ENCODE data around the gene TRAF4.
"Not testable (repeated sequence)": the region's sequence is repeated elsewhere in the genome, so short reads cannot be mapped to it uniquely, and the experiment has no call there.

TRAF4 gene

DNA sequence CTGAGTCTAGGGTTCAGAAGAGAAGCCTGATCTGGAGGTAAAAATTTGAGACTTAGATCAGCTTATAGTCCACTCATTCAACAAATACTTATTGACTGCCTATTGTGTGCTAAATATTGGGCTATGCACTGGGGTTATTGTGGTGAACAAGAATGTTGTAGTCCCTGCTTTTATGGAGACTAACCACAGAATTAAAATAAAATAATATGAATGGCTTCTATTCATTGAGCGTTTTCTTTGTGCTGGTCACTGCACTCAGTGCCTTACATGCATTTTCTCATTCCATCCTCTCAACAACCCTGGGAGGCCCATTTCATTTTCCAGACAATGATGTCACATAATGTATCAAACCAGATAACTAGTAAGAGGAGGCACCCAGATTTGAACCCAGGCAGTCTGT lies 10.5 kb upstream of the TRAF4 start:
- DNase-seq (ENCODE audit: low spot score), result no peak

DNA sequence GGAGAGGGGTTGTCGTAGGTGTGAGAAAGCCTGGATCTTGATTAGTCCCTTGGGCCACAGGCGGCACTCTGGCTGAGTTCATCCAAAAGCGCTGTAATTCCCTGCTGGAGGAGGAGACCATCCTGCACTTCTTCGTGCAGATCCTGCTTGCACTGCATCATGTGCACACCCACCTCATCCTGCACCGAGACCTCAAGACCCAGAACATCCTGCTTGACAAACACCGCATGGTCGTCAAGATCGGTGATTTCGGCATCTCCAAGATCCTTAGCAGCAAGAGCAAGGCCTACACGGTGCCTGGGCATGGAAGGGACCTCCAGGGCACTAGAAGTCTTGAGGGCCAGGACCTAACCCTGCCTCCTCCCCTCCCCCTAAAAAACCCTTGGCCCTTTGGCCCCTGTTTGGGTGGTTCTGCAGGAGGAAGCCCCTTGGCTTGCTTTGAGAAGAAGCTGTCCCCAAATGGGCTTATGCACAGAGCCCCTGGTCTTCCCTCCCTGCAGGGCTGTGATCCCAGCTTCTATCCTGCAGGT lies 9.0 kb upstream of the TRAF4 start:
- no peak for DNase-seq (ENCODE audit: low spot score)

DNA sequence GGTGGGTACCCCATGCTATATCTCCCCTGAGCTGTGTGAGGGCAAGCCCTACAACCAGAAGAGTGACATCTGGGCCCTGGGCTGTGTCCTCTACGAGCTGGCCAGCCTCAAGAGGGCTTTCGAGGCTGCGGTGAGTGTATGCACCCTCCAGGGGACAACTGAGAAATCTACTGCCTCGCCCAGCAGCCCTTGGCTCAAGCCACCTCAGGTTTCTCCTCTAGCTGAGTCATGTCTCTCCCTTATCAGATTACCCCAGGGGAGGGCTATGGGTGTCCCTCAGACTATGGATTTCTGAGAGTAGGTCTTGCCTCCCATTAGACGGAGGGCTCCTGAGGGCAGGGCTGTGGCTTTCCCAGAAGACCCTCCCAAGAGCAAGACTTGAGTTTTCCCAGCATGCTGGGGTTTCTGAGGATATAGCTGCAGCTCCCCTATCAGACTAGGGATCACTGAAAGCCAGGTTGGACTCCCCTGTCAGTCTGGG lies 8.5 kb upstream of the TRAF4 start:
- no peak for DNase-seq (ENCODE audit: low spot score)

DNA sequence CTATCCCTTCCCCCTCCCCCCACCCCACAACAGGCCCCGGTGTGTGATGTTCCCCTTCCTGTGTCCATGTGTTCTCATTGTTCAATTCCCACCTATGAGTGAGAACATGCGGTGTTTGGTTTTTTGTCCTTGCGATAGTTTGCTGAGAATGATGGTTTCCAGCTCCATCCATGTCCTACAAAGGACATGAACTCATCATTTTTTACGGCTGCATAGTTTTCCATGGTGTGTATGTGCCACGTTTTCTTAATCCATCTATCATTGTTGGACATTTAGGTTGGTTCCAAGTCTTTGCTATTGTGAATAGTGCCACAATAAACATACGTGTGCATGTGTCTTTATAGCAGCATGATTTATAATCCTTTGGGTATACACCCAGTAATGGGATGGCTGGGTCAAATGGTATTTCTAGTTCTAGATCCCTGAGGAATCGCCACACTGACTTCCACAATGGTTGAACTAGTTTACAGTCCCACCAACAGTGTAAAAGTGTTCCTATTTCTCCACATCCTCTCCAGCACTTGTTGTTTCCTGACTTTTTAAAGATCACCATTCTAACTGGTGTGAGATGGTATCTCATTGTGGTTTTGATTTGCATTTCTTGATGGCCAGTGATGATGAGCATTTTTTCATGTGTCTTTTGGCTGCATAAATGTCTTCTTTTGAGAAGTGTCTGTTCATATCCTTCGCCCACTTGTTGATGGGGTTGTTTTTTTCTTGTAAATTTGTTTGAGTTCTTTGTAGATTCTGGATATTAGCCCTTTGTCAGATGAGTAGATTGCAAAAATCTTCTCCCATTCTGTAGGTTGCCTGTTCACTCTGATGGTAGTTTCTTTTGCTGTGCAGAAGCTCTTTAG lies 7.7 kb upstream of the TRAF4 start:
- DNase-seq (ENCODE audit: low spot score), result not testable (repeated sequence)

DNA sequence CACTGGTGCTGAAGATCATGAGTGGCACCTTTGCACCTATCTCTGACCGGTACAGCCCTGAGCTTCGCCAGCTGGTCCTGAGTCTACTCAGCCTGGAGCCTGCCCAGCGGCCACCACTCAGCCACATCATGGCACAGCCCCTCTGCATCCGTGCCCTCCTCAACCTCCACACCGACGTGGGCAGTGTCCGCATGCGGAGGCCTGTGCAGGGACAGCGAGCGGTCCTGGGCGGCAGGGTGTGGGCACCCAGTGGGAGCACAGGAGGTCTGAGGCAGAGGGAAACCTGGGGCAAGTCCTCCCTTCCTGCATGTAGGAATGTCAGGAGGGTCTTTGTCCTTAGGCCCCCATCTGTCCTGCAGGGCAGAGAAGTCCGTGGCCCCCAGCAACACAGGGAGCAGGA lies 6.5 kb upstream of the TRAF4 start:
- no peak for DNase-seq (ENCODE audit: low spot score)

DNA sequence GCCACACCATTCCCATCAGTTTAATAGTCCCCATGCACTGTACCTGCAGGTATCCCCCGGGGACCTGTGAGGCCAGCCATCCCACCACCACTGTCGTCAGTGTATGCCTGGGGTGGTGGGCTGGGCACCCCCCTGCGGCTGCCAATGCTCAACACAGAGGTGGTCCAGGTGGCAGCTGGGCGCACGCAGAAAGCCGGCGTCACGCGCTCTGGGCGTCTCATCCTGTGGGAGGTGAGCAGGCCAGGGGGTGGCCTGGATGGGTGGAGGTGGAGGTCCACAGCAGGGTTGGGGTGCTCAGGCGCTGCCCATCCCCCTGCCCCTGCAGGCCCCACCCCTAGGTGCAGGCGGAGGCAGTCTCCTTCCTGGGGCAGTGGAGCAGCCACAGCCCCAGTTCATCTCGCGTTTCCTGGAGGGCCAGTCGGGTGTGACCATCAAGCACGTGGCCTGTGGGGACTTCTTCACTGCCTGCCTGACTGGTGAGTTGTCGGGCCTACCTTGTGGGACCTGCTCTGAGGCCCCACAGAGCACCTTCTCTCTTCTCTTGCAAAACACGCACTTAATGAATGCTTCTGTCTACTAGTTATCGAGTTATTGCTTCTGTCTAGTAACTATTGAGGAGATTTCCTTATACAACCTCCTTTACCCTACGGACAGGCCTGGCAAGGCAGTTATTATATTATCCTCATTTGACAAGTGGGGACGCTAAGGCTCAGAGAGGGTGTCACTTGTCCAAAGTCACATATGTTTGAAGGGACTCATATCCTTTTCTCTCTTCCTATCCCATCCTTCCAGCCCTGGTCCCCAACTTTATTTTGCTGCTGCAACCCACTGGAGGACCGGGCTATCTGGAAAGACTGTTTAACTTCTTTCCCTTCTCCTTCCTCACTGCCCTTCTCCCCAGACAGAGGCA lies 5.8 kb upstream of the TRAF4 start:
- peak; percentile 86 for DNase-seq (ENCODE audit: low spot score)

DNA sequence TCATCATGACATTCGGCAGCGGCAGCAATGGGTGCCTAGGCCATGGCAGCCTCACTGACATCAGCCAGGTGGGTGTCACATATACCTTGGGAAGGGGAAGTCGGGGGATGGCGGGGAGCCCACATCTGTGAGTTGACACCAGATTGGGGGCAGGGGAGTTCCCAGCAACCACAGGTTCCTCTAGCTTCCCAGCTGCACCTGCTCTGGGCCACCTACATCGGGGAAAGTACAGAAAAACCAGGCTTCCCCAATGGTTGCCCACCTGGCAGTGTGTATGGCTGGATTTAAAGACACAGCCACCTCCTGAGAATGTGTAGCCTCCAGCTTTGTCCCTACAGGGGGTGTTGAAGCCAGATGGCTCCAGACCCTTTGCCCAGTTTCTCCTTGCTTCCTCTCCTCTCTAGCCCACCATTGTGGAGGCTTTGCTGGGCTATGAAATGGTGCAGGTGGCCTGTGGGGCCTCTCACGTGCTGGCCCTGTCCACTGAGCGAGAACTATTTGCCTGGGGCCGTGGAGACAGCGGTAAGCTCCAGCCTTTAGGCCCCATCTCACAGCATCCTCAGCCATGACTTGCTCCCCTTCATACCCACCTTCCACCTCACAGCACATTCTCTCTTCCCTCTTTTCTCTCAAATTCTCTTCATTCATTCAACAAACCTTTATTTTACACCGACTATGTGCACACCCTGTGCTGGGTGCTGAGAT lies 5.0 kb upstream of the TRAF4 start:
- peak; percentile 65 for DNase-seq (ENCODE audit: low spot score)

DNA sequence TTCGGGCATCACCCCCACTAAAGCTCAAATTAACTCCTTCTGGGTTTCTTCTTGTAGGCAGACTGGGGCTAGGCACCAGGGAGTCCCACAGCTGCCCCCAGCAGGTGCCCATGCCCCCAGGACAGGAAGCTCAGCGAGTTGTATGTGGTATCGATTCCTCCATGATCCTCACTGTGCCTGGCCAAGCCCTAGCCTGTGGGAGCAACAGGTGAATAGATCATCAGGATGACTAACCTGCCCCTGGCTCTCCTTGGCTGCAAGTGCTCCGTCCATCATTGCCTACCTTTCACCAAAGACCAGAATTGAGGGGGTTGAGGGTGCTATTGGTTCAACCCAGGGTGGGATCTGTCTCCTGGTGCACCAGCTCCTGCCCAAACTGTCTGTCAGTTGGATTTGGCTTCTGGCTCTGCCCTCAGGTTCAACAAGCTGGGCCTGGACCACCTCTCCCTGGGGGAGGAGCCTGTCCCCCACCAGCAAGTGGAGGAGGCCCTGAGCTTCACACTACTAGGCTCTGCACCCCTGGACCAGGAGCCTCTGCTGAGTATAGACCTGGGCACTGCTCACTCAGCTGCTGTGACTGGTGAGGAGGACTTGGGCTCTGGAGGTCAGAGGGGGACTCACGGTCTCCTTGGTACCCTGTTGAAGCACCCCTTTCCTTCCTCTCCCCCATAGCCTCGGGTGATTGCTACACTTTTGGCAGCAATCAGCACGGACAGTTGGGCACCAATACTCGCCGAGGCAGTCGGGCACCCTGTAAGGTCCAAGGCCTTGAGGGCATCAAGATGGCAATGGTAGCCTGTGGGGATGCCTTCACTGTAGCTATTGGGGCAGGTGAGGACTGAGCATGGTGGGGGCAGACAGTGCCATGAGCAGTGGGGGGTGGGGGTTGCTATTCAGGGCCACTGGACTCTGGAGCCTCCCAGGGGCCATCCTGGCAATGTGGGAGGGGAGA lies 3.1 kb upstream of the TRAF4 start:
- no peak for DNase-seq (ENCODE audit: low spot score)

DNA sequence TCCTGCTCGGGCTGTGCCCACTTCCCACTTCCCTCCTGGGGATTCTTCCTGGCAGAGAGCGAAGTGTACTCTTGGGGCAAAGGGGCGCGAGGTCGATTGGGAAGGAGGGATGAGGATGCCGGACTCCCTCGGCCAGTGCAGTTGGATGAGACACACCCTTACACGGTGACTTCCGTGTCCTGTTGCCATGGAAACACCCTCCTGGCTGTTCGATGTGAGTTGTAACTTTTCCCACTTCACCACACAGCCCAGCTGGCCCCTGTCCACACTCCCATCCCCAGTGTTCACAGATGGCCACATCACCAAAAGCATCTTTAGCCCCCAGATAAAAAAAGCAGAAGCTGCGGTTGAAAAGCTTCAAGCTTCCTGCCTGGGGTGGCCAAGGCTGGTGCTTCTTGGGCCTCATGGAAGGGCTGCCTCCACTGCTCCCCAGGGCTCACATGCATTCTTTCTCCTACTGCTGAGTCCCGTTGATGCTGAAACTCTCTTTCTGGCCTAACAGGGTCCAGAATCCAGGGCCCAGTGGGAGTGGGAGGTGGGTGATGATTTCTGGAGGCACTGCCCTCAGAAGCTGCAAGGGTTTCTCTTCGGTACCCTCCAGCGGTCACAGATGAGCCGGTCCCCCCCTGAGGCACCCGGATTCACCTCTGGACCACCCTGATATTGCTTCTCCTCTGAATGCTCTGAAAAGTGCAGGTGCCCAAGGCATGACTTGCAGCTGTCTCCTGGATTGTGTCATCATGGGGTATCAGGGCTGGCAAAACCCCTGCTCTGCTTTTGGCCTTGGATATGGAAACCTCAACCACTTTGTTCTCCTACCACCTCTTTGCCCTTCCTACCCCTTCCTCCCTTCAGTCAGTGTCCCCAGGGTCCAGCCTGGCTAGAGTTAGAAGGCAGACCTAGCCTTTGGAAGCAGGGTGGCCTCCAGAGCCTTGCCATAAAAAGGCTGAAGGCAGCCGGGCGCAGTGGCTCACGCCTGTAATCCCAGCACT lies 2.2 kb upstream of the TRAF4 start:
- DNase-seq (ENCODE audit: low spot score), result peak; percentile 59

DNA sequence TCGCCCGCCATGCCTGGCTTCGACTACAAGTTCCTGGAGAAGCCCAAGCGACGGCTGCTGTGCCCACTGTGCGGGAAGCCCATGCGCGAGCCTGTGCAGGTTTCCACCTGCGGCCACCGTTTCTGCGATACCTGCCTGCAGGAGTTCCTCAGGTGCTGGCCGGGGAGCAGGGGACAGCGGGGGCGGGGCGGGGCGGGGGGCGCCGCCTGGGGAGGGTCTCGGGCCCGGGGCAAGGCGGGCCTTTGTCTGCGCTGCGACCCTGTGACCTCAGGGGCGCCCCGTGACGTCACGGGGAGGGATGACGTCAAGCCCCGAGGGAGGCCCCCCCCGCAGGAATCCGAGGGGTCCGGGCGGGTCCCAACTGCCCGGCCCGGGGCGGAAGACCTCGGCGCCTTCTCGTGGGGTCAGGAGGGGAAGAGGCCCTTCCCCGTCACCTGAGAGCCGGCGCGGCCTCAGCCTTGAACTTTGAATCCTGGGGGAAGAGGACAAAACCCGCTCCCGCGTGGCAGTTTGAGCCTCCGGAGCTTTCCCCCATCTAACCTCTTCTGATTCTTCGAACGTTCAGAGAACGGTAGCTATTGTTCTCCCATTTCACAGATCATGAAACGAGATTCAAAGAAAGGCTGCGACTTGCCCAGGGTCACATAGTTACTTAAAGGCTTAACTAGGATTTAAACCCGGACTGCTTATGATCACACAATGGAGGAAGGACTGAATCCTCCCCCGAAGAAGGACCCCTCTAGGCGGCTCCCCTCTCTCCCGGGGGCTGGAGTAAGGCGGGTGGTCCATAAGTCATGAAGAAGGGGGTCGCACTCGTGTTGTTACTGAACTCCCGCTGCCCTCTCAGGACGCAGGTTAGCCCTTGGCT lies 527 bp downstream of the TRAF4 start:
- DNase-seq (ENCODE audit: low spot score), result peak; percentile 49

DNA sequence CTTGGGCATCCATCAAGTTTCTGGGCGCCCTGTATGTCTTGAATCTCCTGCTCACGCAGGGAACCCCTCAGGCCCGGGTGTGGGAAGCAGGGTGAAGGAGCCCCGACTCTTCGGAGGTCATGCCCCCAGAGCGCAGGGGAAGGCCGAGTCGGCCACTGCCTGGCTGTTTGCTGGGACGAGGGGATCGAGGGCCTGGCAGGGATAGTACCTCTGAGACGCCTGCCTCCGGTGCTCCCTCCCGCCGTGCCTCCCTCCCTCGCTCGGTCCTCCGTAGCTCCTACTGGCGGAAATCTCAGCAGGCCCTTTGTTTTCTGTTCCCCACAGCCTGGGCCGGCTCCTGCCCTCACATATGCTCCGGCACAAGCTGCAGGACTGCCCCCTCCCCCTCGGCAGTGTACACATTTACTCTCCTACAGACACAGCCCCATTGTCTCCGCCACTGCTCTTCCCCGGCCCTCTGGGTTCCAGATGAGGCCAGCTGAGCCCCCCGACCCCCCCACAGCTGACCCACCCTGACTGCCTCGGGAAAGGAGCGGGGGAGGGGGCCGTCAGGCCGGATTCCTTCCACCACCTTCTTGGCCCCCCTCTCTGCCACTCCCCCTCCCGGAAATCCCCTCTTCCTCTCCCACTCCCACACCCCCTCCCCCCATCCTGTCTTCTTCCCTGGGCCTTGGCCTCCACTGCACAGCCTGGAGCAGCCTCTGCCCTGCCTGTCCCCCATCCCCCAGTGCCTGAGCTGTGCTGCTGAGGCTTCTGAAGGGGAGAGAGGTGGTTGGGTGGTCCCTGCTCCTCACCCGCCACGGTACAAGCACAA lies 1.4 kb downstream of the TRAF4 start:
- no peak for DNase-seq (ENCODE audit: low spot score)

DNA sequence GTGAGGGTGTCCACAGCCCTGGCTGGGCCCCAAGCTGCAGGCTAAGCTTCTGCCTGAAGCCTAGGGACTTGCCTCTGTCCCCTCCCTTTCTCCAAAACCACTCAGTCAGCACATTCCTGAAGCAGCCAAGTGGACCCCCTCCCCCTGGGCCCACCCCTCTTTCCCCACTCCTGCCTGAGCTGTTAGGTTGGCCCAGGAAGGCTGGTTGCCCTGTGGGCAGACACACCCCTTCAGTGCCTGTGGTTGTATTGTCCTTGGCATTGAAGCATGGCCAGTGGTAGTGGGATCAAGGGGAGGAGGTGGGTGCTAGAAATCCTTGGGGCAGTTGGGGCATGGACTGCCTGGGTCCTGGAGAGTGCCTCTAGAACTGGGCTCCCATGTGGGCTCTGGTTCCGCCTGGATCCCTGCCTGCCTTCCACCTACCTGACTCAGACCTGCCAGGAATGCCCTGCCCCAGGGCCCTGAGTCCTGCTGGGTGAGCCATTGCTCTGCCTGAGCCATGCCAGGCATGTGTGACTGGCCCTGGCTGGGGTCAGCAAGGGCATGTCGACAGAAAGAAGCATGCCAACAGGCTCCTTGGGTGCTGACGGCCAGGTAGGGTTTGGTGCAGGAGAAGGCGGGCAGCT lies 2.1 kb downstream of the TRAF4 start:
- DNase-seq (ENCODE audit: low spot score), result no peak

DNA sequence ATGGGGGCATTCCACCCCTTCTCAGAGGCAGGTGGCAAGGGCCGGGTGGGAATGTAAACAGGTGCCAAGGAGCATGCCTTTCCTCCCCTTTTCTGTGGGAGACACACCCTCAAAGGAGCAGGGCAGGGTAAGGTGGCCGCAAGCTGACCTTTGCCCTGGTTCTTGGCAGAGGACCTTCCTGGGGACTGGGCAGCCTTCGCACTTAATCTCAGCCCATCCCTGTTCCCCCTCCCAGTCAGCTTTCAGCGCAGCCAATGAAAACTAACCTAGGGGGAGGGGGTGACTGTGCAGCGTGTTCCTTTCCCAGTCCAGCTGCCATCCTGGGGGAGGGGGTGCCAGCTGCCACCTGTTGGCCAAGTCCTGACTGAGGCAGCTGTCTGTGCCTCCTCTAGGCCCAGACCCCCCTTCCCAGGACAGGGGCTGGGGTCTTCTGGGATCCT lies 2.8 kb downstream of the TRAF4 start:
- DNase-seq (ENCODE audit: low spot score), result no peak

DNA sequence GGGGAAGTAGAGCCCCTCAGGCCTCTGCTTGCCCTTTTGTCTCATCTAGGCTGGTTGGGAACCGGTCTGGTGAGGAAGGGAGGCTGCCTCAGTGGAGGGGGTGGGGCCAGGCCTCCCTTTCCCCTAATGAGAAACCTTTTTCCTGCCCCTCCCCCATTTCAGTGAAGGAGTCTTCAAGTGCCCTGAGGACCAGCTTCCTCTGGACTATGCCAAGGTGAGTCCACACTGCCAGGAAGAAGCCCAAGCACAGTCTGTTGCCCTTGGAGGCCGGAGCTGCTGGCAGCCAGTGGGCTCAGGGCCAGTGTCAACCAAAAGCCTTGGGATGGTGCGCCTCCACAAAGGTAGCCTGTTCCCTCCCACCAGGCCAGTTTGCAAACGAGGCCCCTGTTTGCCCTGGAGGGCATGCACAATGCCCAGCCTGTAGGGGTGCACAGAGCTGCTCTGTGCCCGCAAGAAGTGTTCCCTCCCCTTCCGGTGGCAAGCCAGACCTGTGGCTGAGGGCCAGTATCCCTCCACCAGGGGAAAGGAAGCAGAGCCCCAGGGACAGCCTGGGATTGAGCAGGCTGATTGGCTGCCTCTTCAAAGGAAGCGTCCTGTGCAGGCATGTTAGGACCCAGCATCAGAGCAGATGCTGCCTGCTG lies 3.4 kb downstream of the TRAF4 start:
- DNase-seq (ENCODE audit: low spot score), result no peak

DNA sequence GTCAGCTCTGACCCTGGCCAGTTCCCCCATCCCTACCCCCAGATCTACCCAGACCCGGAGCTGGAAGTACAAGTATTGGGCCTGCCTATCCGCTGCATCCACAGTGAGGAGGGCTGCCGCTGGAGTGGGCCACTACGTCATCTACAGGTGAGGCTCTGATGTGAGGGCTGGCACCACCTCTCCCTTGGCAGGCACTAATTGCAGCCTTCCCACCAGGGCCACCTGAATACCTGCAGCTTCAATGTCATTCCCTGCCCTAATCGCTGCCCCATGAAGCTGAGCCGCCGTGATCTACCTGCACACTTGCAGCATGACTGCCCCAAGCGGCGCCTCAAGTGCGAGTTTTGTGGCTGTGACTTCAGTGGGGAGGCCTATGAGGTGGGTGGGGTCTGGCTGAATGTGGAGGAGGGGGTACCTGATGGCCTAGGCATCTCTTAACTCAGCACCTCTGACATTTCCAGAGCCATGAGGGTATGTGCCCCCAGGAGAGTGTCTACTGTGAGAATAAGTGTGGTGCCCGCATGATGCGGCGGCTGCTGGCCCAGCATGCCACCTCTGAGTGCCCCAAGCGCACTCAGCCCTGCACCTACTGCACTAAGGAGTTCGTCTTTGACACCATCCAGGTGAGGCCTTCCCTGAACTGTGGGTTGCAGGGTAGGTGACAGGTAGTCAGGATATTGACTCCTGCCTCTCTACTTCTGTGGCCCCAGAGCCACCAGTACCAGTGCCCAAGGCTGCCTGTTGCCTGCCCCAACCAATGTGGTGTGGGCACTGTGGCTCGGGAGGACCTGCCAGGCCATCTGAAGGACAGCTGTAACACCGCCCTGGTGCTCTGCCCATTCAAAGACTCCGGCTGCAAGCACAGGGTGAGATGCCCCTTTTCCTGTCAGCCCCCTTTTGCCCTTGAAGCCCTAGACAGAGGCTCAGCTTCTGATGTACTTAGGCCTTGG lies 4.3 kb downstream of the TRAF4 start:
- no peak for DNase-seq (ENCODE audit: low spot score)
